HG02610 (cell line): ENCODE results near the gene ASIP.

Experiments
- ATAC-seq: cut with Tn5 transposase; IDR thresholded peaks from one replicate; pipeline ENCODE4 v1.9.1; 2021; ENCODE audit warnings: mild to moderate bottlenecking, moderate library complexity; ENCODE audit not compliant: unreplicated experiment

The ASIP gene

DNA sequence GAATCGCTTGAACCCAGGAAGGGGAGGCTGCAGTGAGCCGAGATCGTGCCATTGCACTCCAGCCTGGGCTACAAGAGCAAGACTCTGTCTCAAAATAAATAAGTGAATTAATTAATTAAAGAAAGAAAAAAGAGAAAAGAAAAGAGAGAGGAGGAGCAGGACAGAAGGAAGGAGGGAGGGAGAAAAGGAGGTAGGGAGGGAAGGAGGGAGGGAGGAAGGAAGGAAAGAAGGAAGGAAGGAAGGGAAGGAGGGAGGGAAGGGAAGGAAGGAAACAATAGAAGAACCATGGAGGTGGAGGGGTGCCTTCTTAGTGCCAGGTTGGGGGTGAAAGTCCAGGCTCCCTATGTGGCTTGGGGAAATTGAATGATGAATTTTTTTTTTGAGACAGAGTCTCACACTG, 68.5 kb downstream of the ASIP start:
- ATAC-seq, result no peak

DNA sequence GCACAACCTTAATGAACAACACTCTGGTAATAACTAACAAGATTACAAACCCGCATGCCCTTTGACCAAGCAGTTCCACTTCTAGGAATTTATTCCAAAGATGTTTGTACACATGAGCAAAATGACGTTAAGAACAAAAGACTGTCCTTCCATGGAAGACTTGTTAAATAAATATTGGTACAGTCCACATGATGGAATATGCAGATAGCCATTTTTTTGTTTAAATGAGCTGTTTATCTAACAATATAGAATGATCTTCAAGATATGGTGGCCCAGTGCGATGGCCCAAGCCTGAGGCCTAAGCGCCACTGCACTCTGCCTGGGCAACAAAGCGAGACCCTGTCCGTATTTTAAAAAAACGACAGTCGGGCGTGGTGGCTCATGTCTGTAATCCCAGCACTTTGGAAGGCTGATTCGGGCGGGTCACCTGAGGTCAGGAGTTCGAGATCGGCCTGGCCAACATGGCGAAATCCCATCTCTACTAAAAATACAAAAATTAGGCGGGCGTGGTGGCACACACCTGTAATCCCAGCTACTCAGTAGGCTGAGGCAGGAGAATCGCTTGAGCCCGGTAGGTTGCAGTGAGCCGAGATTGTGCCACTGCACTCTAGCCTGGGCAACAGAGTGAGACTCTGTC, 69.4 kb downstream of the ASIP start:
- ATAC-seq, result no peak

DNA sequence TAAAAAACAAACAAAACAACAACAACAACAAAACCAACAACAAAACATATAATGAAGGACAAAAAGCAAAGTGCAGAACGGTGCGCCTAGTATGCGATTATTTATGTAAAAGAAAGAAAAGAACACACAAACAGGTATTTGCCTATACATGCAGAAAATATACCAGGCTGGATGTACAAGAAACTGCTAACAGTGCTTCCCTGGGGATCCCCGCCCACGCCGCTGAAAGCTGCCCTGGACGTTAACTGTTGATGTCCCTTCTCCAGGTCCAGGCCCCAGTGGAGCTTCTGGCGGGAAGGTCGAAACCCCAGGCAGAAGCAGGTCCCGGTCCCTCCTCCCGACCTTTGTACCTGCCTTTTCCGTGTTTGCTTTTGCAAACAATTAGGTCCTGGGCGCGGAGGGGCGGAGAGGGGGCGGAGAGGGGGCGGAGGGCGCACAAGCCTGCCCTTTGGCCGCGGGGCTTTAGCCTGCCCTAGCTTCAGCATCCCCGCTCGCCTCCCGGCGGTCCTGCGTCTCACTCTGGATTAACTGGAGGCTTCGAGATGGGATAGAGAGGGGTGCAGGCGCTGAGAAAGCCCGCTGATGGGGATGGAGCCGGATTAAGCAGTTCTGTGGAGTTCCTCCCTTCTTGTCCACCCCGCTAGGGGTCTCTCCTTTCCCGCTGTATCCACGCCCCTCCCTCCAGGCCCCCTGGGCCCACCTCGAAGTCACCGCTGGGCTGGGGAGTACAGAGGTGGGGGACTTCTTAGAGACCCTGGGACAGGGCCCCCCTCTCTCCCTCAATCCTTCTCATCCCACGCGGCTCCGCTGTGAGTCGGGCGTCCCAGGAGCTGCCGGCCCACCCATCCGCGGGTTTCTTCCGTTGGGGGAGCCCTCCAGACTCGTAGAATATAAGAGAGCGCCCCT, 70.1 kb downstream of the ASIP start:
- no peak for ATAC-seq

DNA sequence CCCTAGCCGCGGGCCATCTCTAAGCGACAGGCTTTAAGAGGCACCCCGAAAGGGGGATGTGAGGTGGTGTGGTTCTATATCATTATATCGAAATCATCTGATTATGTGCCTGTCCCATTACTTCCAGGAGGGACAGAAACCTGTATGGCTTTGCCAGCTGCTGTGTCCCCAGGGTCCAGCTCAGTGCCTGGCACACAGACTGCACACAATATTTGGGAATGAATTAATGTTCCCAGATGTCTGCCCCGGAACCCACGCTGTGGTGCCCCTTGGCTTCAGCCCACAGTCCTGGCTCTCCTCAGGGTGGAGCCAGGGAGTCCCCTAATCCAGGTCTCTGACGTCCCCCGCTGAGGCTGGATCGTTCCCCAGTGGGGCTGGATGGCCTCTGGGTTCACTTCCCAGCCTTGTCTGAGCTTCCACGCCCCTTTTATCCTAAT, 70.8 kb downstream of the ASIP start:
- no peak for ATAC-seq

DNA sequence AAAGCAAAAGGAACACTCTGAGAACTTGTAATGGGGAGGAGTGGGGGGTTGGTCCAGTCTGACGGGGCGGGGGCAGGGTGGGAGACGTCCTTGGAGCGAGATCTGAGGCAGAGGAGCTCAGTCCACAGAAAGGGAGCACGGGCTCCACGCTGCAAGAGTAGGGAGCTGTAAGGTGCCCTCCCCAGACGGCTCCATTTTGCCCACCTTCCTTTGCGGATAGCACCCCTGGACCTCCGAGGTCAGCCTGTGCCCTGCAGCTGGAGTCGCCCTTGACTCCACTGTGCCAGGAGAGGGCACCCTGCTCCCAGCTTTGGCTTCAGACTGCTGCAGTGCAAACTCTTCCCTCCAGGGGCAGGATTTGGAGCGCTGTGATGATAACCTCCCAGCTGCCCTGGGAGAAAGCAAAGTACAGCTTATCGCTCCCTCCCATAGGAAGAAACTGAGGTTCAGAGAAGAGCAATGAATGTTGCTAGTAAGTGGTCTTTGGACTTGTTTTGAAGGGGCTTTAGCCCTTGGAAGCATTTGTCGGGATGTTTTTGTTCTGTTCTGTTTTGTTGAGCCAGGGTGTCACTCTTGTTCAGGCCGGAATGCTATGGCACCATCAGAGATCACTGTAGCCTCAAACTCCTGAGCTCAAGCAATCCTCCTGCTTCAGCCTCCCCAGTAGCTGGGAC, 71.5 kb downstream of the ASIP start:
- peak; percentile 92 for ATAC-seq

DNA sequence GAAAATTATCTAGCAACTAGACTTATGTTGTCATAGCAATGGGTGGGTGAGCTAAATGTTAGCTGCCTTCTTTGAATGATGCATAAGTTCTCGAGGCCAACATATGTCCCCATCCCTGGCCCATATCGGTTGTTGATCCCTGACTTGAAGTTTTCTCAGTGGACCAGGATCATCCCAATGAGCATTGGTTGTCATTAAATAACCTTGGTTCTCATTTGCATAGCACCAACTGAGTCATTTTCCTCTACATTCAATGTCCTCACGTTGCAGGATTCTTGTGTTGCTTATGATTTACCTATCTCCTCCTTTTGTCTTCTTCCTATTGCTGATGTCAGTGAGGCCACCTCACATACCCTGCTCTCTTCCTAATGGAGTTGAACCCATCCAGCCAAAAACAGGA, 74.0 kb downstream of the ASIP start:
- ATAC-seq, result no peak

DNA sequence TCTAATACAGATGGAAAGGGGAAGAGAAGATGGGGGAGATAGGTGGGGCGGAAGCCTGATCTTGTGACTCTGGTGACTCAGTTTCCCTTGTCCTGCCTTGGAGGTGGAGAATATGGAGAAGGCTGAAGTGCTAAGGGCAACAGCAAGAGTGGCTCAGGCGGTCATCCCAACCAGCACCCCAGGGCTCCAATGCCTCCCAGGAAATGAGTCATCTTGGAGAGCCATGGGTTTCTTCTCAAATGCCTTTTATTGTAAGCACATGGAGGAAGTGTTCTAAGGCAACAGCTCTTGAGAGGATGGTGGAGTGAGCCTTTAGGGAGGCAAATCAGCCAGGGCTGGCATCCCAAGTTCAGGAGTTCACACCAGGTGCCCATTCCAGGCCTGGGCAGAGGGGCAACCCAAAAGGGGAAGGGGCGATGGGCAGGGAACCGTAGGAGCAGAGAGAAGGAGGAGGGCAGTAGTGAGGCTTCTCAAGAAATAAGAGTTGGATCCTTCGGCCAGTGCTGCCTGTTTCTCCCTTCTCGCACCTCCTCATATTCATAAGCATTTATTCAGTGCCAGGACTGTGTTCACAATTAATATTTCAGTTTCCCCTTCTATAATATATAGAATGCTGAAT, 75.1 kb downstream of the ASIP start:
- no peak for ATAC-seq
